ENCODE measurements around the gene ARL2BP.

The ARL2BP gene

GRCh38 chr16:57284209-57284951, 39.3 kb downstream of the ARL2BP start, which contains the start of gene PLLP:
TSS of gene PLLP (minus strand) at chr16:57284672. CDS start at chr16:57284540, 132 bp downstream.
- no peak for TF ChIP-seq CTCF (IDR thresholded peaks at IDR 0.05)

- no peak for TF ChIP-seq CTCF (IDR thresholded peaks at IDR 0.05)
These were observed 39.9 kb downstream of the ARL2BP start for GRCh38 chr16:57284952-57285363.

GRCh38 chr16:57285379-57285778, 40.3 kb downstream of the ARL2BP start:
- TF ChIP-seq CTCF (IDR thresholded peaks at IDR 0.05): no peak

GRCh38 chr16:57289391-57290257, 44.6 kb downstream of the ARL2BP start:
- no peak for TF ChIP-seq CTCF (IDR thresholded peaks at IDR 0.05)

GRCh38 chr16:57297856-57298255, 52.8 kb downstream of the ARL2BP start:
- no peak for TF ChIP-seq CTCF (IDR thresholded peaks at IDR 0.05)

GRCh38 chr16:57299009-57299718, 54.1 kb downstream of the ARL2BP start:
- TF ChIP-seq CTCF (IDR thresholded peaks at IDR 0.05): no peak; the same call in 1 of the 2 replicates

- TF ChIP-seq CTCF (IDR thresholded peaks at IDR 0.05): no peak
These were observed 54.8 kb downstream of the ARL2BP start for GRCh38 chr16:57299719-57300386.
